ENCODE measurements around the gene TM6SF1. TPM values are rescaled to one million over a fixed set of nuclear protein-coding genes. Genes with fewer than 3 reads are reported as not detected.
A peak's percentile ranks its signal among the peaks of the same experiment; 100 is the strongest.

The TM6SF1 gene
- total and polyA plus RNA-seq, 2 donors from 2014 or later, result 2.6 to 10.4 TPM

- Histone ChIP-seq H3K27ac (ENCODE audit: low read depth in 2 of 2, low read length in 2 of 2) (no peak overlapping the region), H3K36me3 (ENCODE audit: control insufficient read depth in 2 of 3, insufficient read depth in 3 of 3, low read length in 3 of 3) (no peaks in the 10 kb centered on the region), H3K9ac (ENCODE audit: low read length in 3 of 3) (no peak overlapping the region), H3K4me3 (ENCODE audit: low read length in 3 of 3) (no peak overlapping the region), H3K9me3 (ENCODE audit: control insufficient read depth in 2 of 3, insufficient read depth in 1 of 3, low read length in 3 of 3) (no peaks in the 10 kb centered on the region), H3K27me3 (ENCODE audit: control insufficient read depth, insufficient read depth, low read length) (peaks cover 5% of the 10 kb centered on the region), H3K4me1 (ENCODE audit: control insufficient read depth in 2 of 3, insufficient read depth in 2 of 3, low read depth in 1 of 3, low read length in 3 of 3) (peaks cover 0 to 12% (median 0%) of the 10 kb centered on the region in 3 donors)
- TF ChIP-seq CTCF (IDR thresholded peaks at IDR 0.05; ENCODE audit: borderline replicate concordance, extremely low read depth, insufficient read depth), result no peak
- DNase-seq, result no peak
- intact Hi-C loops (cut with DNase I), result no loop called here
- FAIRE-seq, result no peak
These were observed 4.9 kb downstream of the TM6SF1 start for GRCh38 chr15:83112233-83112955.

- no peak for FAIRE-seq
These were observed 5.5 kb downstream of the TM6SF1 start for GRCh38 chr15:83112956-83113299.

GRCh38 chr15:83113881-83114674 lies 6.6 kb downstream of the TM6SF1 start:
- intact Hi-C loops (cut with DNase I), result no loop called here
- DNase-seq, result peak in 1 of 5 donors; percentile 39
- TF ChIP-seq CTCF (IDR thresholded peaks at IDR 0.05; ENCODE audit: borderline replicate concordance, extremely low read depth, insufficient read depth), result no peak

More at GRCh38 chr15:83112956-83113299, 5.5 kb downstream of the TM6SF1 start:
- H3K4me3 ChIP-seq (ENCODE audit: low read length in 3 of 3), result no peak overlapping the region
- H3K4me1 ChIP-seq (ENCODE audit: control insufficient read depth in 2 of 3, insufficient read depth in 2 of 3, low read depth in 1 of 3, low read length in 3 of 3), result peaks cover 0 to 11% (median 0%) of the 10 kb centered on the region in 3 donors
- no peak overlapping the region for H3K27ac ChIP-seq (ENCODE audit: low read depth in 2 of 2, low read length in 2 of 2)
- H3K36me3 ChIP-seq (ENCODE audit: control insufficient read depth in 2 of 3, insufficient read depth in 3 of 3, low read length in 3 of 3), result no peaks in the 10 kb centered on the region
- H3K9ac ChIP-seq (ENCODE audit: low read length in 3 of 3), result no peak overlapping the region
- intact Hi-C loops (cut with DNase I), result no loop called here
- peaks cover 5% of the 10 kb centered on the region for H3K27me3 ChIP-seq (ENCODE audit: control insufficient read depth, insufficient read depth, low read length)
- no peak for TF ChIP-seq CTCF (IDR thresholded peaks at IDR 0.05; ENCODE audit: borderline replicate concordance, extremely low read depth, insufficient read depth)
- no peak for DNase-seq
- H3K9me3 ChIP-seq (ENCODE audit: control insufficient read depth in 2 of 3, insufficient read depth in 1 of 3, low read length in 3 of 3), result no peaks in the 10 kb centered on the region

More at GRCh38 chr15:83113881-83114674, 6.6 kb downstream of the TM6SF1 start:
- Histone ChIP-seq H3K27me3 (ENCODE audit: control insufficient read depth, insufficient read depth, low read length) (no peaks in the 10 kb centered on the region), H3K4me1 (ENCODE audit: control insufficient read depth in 2 of 3, insufficient read depth in 2 of 3, low read depth in 1 of 3, low read length in 3 of 3) (peaks cover 0 to 10% (median 0%) of the 10 kb centered on the region in 3 donors), H3K4me3 (ENCODE audit: low read length in 3 of 3) (no peak overlapping the region), H3K36me3 (ENCODE audit: control insufficient read depth in 2 of 3, insufficient read depth in 3 of 3, low read length in 3 of 3) (no peaks in the 10 kb centered on the region), H3K27ac (ENCODE audit: low read depth in 2 of 2, low read length in 2 of 2) (no peak overlapping the region), H3K9me3 (ENCODE audit: control insufficient read depth in 2 of 3, insufficient read depth in 1 of 3, low read length in 3 of 3) (no peaks in the 10 kb centered on the region), H3K9ac (ENCODE audit: low read length in 3 of 3) (no peak overlapping the region)
- FAIRE-seq, result no peak
